Suprapubic skin (tissue), 4 donors: ENCODE measurements around the gene MLH1.

ENCODE experiments used
- CTCF ChIP-seq, 2 donors: fragments of 200-600 bp in 1 of 2; fragments of 450-650 bp in 1 of 2; sonication (generic) in 1 of 2; IDR thresholded peaks; one replicate each; pipeline ENCODE4 v1.5.1; 2016 to 2019; ENCODE audit warnings: antibody characterized with exemption in 2 of 2, mild to moderate bottlenecking in 1 of 2, moderate library complexity in 1 of 2
- POLR2A ChIP-seq, 2 donors: fragments of 450-650 bp; IDR thresholded peaks; one replicate each; pipeline ENCODE4 v1.6.1; 2017; ENCODE audit warnings: antibody characterized with exemption in 2 of 2, mild to moderate bottlenecking in 2 of 2, moderate library complexity in 2 of 2
- POLR2AphosphoS5 ChIP-seq, 3 donors: sonication (generic); formaldehyde crosslinking; IDR thresholded peaks; one replicate each; pipeline ENCODE4 v1.6.1; 2017; ENCODE audit warnings: antibody characterized with exemption in 3 of 3

- TF ChIP-seq POLR2A (IDR thresholded peaks at IDR 0.05) (no peak), CTCF (IDR thresholded peaks at IDR 0.05) (no peak), POLR2AphosphoS5 (IDR thresholded peaks at IDR 0.05) (no peak)
These were observed 32.8 kb upstream of the MLH1 start for GRCh38 chr3:36960502-36960901.
